ENCODE measurements around the gene GMPS. TPM values are rescaled to one million over a fixed set of nuclear protein-coding genes. Genes with fewer than 3 reads are reported as not detected.

Gene GMPS
- total and polyA plus RNA-seq, 2 of the 13 experiments (the other 11 are each of a cell fraction or from before 2014, with no cell fraction given) = 29.6 to 85.5 TPM

DNA sequence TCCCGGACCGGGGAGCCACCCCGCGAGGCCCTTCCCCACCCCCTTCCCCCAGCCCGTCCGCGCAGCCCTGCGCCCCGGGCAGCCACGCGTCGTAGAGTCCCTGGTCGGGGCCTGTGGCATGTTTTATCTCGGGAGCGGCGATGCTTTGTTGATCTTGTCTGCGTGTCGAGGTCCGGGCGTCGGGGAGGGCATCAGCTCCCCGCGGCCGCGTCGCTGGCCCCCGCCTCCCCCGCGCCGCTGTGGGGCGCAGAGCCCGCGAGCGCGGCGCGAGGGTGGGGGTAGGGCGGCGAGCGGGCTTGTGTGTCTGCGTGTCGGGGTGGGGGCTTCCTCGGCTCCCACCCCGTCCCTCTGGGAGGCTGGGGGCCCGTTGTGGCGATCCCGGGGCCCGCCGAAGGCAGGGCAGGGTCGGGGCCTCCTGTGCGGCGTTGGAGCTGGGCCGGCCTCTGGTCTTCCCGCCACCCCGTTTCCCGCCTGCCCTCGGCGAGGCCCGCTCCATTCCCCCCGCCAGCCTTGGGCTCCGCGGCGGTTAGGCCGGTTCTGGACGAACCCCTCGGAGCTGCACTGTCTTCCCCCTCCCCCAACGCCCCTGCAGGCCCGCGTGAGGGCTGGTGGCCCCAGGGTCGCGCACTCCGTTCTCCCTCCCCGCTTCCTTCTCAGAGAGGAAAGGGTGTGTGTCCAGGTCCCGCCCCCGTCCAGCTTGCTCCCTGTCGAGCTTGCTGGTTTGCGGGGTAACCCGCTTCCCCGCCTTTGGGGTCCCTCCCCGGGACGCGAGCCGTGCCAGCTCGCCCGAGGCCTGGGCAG lies 695 bp downstream of the GMPS start (continued):
- TF ChIP-seq, protein P1, sequence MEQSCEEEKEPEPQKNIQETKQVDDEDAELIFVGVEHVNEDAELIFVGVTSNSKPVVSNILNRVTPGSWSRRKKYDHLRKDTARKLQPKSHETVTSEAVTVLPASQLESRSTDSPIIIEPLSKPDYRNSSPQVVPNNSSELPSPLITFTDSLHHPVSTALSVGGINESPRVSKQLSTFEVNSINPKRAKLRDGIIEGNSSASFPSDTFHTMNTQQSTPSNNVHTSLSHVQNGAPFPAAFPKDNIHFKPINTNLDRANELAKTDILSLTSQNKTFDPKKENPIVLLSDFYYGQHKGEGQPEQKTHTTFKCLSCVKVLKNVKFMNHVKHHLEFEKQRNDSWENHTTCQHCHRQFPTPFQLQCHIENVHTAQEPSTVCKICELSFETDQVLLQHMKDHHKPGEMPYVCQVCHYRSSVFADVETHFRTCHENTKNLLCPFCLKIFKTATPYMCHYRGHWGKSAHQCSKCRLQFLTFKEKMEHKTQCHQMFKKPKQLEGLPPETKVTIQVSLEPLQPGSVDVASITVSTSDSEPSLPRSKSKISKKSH (CRISPR knock-in tag; IDR thresholded peaks at IDR 0.05; ENCODE audit: borderline replicate concordance) = peak; percentile 31; the same call in 1 of the 2 replicates
- TF ChIP-seq TEAD2 (CRISPR knock-in tag; IDR thresholded peaks at IDR 0.05) (peak; percentile 52; the same call in 1 of the 2 replicates), ZNF777 (CRISPR knock-in tag; IDR thresholded peaks at IDR 0.05) (peak; percentile 71), IRX3 (CRISPR knock-in tag; IDR thresholded peaks at IDR 0.05; ENCODE audit: borderline replicate concordance, low read depth) (peak; percentile 52; the same call in 1 of the 2 replicates), ZNF549 (CRISPR knock-in tag; IDR thresholded peaks at IDR 0.05) (no peak), HMG20A (CRISPR knock-in tag; IDR thresholded peaks at IDR 0.05; ENCODE audit: borderline replicate concordance) (no peak), SRY (CRISPR knock-in tag; IDR thresholded peaks at IDR 0.05) (0 out of 2 replicates have a peak, but pooled peaks have one; percentile 32), CBX5 (CRISPR knock-in tag; IDR thresholded peaks at IDR 0.05; ENCODE audit: borderline replicate concordance) (no peak), ZNF772 (CRISPR knock-in tag; IDR thresholded peaks at IDR 0.05) (peak; percentile 78; the same call in 1 of the 2 replicates), ZNF329 (CRISPR knock-in tag; IDR thresholded peaks at IDR 0.05; ENCODE audit: low read depth) (peak; percentile 54; the same call in 1 of the 2 replicates), ZNF550 (CRISPR knock-in tag; IDR thresholded peaks at IDR 0.05; ENCODE audit: borderline replicate concordance) (no peak), ZNF264 (CRISPR knock-in tag; IDR thresholded peaks at IDR 0.05) (peak; percentile 16; the same call in 1 of the 2 replicates)
- TF ChIP-seq, protein P2, sequence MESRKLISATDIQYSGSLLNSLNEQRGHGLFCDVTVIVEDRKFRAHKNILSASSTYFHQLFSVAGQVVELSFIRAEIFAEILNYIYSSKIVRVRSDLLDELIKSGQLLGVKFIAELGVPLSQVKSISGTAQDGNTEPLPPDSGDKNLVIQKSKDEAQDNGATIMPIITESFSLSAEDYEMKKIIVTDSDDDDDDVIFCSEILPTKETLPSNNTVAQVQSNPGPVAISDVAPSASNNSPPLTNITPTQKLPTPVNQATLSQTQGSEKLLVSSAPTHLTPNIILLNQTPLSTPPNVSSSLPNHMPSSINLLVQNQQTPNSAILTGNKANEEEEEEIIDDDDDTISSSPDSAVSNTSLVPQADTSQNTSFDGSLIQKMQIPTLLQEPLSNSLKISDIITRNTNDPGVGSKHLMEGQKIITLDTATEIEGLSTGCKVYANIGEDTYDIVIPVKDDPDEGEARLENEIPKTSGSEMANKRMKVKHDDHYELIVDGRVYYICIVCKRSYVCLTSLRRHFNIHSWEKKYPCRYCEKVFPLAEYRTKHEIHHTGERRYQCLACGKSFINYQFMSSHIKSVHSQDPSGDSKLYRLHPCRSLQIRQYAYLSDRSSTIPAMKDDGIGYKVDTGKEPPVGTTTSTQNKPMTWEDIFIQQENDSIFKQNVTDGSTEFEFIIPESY (CRISPR knock-in tag; IDR thresholded peaks at IDR 0.05) = no peak
- TF ChIP-seq, protein P3, sequence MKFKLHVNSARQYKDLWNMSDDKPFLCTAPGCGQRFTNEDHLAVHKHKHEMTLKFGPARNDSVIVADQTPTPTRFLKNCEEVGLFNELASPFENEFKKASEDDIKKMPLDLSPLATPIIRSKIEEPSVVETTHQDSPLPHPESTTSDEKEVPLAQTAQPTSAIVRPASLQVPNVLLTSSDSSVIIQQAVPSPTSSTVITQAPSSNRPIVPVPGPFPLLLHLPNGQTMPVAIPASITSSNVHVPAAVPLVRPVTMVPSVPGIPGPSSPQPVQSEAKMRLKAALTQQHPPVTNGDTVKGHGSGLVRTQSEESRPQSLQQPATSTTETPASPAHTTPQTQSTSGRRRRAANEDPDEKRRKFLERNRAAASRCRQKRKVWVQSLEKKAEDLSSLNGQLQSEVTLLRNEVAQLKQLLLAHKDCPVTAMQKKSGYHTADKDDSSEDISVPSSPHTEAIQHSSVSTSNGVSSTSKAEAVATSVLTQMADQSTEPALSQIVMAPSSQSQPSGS (CRISPR knock-in tag; IDR thresholded peaks at IDR 0.05) = no peak
- TF ChIP-seq, protein P4, sequence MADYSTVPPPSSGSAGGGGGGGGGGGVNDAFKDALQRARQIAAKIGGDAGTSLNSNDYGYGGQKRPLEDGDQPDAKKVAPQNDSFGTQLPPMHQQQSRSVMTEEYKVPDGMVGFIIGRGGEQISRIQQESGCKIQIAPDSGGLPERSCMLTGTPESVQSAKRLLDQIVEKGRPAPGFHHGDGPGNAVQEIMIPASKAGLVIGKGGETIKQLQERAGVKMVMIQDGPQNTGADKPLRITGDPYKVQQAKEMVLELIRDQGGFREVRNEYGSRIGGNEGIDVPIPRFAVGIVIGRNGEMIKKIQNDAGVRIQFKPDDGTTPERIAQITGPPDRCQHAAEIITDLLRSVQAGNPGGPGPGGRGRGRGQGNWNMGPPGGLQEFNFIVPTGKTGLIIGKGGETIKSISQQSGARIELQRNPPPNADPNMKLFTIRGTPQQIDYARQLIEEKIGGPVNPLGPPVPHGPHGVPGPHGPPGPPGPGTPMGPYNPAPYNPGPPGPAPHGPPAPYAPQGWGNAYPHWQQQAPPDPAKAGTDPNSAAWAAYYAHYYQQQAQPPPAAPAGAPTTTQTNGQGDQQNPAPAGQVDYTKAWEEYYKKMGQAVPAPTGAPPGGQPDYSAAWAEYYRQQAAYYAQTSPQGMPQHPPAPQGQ (CRISPR knock-in tag; IDR thresholded peaks at IDR 0.05; ENCODE audit: borderline replicate concordance) = no peak
- TF ChIP-seq, protein P5, sequence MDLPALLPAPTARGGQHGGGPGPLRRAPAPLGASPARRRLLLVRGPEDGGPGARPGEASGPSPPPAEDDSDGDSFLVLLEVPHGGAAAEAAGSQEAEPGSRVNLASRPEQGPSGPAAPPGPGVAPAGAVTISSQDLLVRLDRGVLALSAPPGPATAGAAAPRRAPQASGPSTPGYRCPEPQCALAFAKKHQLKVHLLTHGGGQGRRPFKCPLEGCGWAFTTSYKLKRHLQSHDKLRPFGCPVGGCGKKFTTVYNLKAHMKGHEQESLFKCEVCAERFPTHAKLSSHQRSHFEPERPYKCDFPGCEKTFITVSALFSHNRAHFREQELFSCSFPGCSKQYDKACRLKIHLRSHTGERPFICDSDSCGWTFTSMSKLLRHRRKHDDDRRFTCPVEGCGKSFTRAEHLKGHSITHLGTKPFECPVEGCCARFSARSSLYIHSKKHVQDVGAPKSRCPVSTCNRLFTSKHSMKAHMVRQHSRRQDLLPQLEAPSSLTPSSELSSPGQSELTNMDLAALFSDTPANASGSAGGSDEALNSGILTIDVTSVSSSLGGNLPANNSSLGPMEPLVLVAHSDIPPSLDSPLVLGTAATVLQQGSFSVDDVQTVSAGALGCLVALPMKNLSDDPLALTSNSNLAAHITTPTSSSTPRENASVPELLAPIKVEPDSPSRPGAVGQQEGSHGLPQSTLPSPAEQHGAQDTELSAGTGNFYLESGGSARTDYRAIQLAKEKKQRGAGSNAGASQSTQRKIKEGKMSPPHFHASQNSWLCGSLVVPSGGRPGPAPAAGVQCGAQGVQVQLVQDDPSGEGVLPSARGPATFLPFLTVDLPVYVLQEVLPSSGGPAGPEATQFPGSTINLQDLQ (CRISPR knock-in tag; IDR thresholded peaks at IDR 0.05) = peak; percentile 82; the same call in 1 of the 2 replicates
